Lower lobe of right lung (tissue), 2 donors: ENCODE measurements around the gene IKZF2. TPM values are rescaled to one million over a fixed set of nuclear protein-coding genes. Genes with fewer than 3 reads are reported as not detected.
A peak's percentile ranks its signal among the peaks of the same experiment; 100 is the strongest.

Experiments used
- ATAC-seq, 2 donors: fragments of 200-7000 bp; cut with Tn5 transposase; one replicate each; pipeline ENCODE4 v1.9.1; 2020 to 2022; ENCODE audit warnings: mild to moderate bottlenecking in 2 of 2, moderate library complexity in 2 of 2
- DNase-seq: peaks from one replicate; pipeline ENCODE4 v3.0.0-alpha.2; 2020
- H3K27ac ChIP-seq: fragments of 200-600 bp; one replicate; pipeline ENCODE4 v1.8.0; 2022
- H3K27me3 ChIP-seq: fragments of 200-600 bp; one replicate; pipeline ENCODE4 v1.8.0; 2022; ENCODE audit warnings: low read depth
- H3K36me3 ChIP-seq: fragments of 200-600 bp; one replicate; pipeline ENCODE4 v1.8.0; 2022; ENCODE audit warnings: mild to moderate bottlenecking
- H3K4me1 ChIP-seq: fragments of 200-600 bp; one replicate; pipeline ENCODE4 v1.8.0; 2022
- H3K4me3 ChIP-seq: fragments of 200-600 bp; one replicate; pipeline ENCODE4 v1.8.0; 2022; ENCODE audit warnings: mild to moderate bottlenecking
- H3K9me3 ChIP-seq: fragments of 200-600 bp; one replicate; pipeline ENCODE4 v1.8.0; 2022
- intact Hi-C: fragments of 100-400 bp; cut with DNase I; formaldehyde crosslinking; loops from one replicate; pipeline ENCODE4 v1.11.0; 2022
- total RNA-seq: library from RNA; stranded (reverse); fragmentation: NEBNext Ultra II Directional; extraction: Animal tissue kit (Norgen Biotek cat#: 25700); gene quantifications from one replicate; pipeline ENCODE4 v1.2.1, GENCODE V29; 2021
- TF ChIP-seq, protein P1 (sequence below): fragments of 200-600 bp; IDR thresholded peaks from one replicate; pipeline ENCODE4 v1.8.0; 2022; ENCODE audit warnings: antibody characterized with exemption, mild to moderate bottlenecking
- donor health status: DM: no; HTN: yes; CAD: no; lungs with severe emphysema.

IKZF2 gene
- total RNA-seq, 1 donor from 2014 or later = 16.5 TPM

DNA sequence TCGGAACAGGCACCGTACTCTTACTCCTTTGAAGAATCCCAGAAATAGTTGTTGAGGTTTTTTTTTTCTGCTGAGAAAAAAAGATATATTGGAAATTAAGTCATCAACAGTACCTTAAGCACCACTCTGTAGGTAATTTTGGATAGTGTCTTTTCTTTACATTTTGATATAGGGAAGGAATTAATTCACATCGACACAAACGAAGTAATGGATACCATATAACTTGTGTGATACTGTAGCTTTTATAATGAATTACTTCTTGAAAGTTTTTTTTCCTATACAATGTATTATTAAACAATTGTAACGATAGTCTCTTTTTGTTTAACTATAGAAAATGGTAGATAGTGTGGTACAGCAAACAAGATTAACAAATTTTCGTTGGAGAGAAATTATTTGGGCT lies 1.5 kb upstream of the IKZF2 start:
- intact Hi-C loops = loop anchor here (5.0 kb wide), 1 partner anchor 376 kb away; no protein-coding TSS in a partner anchor
- no peaks in the 10 kb centered on the region for H3K36me3 ChIP-seq
- no peaks in the 10 kb centered on the region for H3K27me3 ChIP-seq
- no peak for ATAC-seq
- H3K27ac ChIP-seq = peak overlapping the region; percentile 89
- peak overlapping the region; percentile 64 for H3K4me3 ChIP-seq
- DNase-seq = no peak
- TF ChIP-seq, protein P1, sequence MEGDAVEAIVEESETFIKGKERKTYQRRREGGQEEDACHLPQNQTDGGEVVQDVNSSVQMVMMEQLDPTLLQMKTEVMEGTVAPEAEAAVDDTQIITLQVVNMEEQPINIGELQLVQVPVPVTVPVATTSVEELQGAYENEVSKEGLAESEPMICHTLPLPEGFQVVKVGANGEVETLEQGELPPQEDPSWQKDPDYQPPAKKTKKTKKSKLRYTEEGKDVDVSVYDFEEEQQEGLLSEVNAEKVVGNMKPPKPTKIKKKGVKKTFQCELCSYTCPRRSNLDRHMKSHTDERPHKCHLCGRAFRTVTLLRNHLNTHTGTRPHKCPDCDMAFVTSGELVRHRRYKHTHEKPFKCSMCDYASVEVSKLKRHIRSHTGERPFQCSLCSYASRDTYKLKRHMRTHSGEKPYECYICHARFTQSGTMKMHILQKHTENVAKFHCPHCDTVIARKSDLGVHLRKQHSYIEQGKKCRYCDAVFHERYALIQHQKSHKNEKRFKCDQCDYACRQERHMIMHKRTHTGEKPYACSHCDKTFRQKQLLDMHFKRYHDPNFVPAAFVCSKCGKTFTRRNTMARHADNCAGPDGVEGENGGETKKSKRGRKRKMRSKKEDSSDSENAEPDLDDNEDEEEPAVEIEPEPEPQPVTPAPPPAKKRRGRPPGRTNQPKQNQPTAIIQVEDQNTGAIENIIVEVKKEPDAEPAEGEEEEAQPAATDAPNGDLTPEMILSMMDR = no peak
- H3K4me1 ChIP-seq = peaks cover 25% of the 10 kb centered on the region
- no peaks in the 10 kb centered on the region for H3K9me3 ChIP-seq

DNA sequence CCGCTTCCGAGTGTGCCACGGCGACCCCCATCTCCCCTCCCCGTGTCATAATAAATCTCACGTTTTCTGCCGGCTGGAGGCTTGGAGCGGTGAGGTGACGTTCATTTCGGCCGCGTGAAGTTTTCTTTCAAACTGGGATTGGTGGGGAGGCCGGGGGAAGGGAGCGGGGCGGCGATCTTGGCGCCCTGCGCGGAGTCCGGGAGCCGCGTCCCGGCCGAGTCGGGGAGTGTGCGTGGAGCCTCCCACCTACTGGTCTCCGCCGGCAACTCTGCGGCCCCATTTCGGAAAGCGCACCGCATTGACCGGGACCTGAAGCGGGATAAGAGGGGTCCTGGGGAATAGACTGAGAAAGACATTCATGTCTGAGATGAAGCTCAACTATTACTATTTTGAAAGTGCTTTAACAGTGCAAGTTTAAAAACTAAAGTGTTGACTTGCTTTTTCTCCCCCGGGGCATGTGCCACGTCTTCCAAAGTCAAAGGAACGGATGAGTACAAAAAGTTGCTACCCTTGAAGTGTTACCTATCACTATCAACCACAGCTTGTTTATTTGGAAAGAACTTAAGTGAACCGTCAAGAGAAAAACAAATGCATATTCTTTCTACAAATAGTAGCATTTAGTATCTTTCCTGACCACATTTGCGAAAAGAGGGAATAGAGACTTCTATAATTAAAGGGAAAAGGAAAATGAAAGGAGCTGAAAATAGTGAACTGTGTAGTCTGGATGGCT lies 818 bp upstream of the IKZF2 start:
- Histone ChIP-seq H3K4me3 (peak overlapping the region; percentile 64), H3K27me3 (no peaks in the 10 kb centered on the region), H3K27ac (peak overlapping the region; percentile 89), H3K36me3 (no peaks in the 10 kb centered on the region), H3K4me1 (peaks cover 28% of the 10 kb centered on the region), H3K9me3 (no peaks in the 10 kb centered on the region)
- DNase-seq = peak; percentile 75
- intact Hi-C loops = loop anchor here (5.0 kb wide), 1 partner anchor 375 kb away; no protein-coding TSS in a partner anchor
- TF ChIP-seq, protein P1 = peak; percentile 30
- ATAC-seq = peak; percentile 85 to 86

DNA sequence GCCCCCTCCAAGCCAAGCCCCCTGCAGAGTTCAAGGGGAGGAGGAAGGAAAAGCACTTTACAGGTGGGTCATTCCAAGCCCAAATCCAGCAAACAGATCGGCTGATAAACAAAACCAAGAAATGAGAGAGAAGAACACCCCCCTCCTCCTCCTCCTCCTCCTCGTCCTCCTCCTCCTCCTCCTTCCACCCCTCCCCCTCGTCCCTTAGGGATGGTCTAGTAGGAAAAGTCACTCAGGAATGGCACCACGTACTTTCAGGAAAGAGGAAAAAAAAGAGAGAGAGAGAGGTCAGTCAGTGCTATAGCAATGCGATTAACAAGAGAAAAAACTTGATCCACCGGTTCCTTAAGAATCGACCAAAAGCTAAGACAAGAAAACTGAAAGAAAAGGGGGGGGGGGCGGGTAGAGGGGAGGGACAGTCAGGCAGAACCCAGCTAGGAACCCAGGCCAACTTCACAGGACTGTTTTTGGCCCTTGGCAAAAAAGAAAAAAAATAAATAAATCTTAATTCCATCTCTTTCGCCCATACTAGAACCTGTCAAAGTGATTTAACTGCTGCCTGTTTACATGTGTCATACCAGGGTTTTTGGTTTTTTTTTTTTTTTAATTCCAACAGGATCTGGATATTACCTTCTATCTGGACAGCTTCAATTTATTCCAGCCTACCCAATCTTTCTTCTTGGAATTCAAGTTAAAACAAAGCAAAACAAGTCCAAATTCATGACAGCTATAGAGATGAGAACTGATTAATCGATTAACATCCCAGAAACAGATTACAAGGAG lies 906 bp downstream of the IKZF2 start:
- Histone ChIP-seq H3K4me3 (peak overlapping the region; percentile 64), H3K27ac (peak overlapping the region; percentile 79), H3K27me3 (no peaks in the 10 kb centered on the region), H3K4me1 (peaks cover 28% of the 10 kb centered on the region), H3K36me3 (no peaks in the 10 kb centered on the region), H3K9me3 (no peaks in the 10 kb centered on the region)
- intact Hi-C loops = loop anchor here (5.0 kb wide), 1 partner anchor 373 kb away; no protein-coding TSS in a partner anchor
- TF ChIP-seq, protein P1 = no peak
- ATAC-seq (peak; percentile 11 to 14), DNase-seq (no peak)

DNA sequence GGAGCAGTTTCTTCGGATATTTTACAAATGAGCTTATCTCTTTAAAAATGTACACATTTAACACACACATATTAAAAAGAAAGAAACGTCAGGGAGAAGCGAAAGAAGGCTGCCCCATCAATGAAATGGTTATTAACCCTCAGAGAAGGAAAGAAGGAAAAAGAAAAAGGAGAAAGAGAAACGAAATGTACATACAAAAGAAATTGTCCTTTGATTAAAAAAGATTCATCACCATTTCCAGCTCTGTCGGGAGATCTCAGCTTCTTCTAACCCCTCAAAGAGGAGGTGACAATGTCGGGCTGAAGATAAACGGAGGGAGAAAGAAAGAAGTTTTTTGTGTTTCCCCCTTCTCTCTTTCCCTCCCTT lies 1.5 kb downstream of the IKZF2 start:
- ATAC-seq (no peak), DNase-seq (no peak)
- Histone ChIP-seq H3K4me3 (peak overlapping the region; percentile 64), H3K4me1 (peaks cover 28% of the 10 kb centered on the region), H3K27me3 (no peaks in the 10 kb centered on the region), H3K36me3 (no peaks in the 10 kb centered on the region), H3K27ac (peak overlapping the region; percentile 66), H3K9me3 (no peaks in the 10 kb centered on the region)
- intact Hi-C loops = loop anchor here (5.0 kb wide), 1 partner anchor 373 kb away; no protein-coding TSS in a partner anchor
- TF ChIP-seq, protein P1 = no peak

DNA sequence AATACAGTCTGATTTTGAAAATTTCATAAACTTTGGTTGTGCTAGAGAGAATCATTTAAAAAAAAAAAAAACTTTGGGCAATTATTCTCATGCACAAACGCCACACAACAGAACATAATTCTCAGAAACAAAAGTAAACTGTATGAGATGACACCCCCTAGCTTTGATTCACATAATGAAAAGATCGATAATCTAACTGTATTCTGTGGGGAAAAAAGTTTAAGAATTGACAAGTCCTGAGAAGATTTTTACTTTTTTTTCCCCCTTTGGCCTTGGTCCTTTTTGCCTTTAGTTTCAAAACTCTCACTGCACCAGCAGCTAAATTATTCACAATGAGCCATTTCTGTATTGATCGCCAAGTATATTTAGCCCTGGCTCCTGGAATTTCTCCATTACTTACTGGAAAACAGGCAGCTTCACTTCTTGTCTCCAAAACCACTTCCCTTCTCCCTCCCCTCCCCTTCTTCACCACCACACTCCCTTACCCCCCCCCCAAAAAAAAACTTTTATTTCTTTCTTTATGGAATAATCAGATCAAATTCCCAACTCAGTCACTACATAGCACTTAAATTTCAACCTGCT lies 2.0 kb downstream of the IKZF2 start:
- H3K9me3 ChIP-seq = no peaks in the 10 kb centered on the region
- peak overlapping the region; percentile 64 for H3K4me3 ChIP-seq
- H3K27me3 ChIP-seq = no peaks in the 10 kb centered on the region
- H3K36me3 ChIP-seq = no peaks in the 10 kb centered on the region
- peaks cover 28% of the 10 kb centered on the region for H3K4me1 ChIP-seq
- intact Hi-C loops = no loop called here
- TF ChIP-seq, protein P1 = no peak
- peak overlapping the region; percentile 66 for H3K27ac ChIP-seq
- DNase-seq (no peak), ATAC-seq (no peak)
